HG03103 (cell line): ENCODE data around the gene PARN.

Experiments
- ATAC-seq: cut with Tn5 transposase; IDR thresholded peaks from one replicate; pipeline ENCODE4 v1.9.1; 2021; ENCODE audit warnings: low read depth; ENCODE audit not compliant: unreplicated experiment

PARN gene

DNA sequence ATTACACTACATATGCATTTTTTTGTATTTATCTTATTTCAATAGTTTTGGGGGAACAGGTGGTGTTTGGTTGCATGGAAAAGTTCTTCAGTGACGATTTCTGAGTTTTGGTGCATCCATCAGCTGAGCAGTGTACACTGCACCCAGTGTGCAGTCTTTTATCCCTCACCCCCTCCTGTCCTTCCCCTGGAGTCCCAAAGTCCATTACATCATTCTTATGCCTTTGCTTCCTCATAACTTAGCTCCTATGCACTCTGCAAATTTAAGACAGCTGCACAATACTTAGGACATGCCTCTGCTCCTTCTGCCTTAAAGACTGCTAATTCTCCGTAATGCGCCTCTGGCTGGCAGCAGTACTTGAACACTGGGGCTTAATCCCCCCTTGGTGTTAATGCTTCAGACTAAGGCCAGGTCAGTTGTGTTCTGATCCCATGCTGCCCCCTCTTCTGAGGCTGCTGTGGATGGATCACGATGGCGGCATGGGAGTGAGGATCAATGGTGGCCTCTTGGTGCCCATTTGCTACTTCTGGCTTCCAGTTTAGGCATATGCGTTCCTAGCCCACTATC is 146.2 kb downstream of the PARN start:
- ATAC-seq = no peak

DNA sequence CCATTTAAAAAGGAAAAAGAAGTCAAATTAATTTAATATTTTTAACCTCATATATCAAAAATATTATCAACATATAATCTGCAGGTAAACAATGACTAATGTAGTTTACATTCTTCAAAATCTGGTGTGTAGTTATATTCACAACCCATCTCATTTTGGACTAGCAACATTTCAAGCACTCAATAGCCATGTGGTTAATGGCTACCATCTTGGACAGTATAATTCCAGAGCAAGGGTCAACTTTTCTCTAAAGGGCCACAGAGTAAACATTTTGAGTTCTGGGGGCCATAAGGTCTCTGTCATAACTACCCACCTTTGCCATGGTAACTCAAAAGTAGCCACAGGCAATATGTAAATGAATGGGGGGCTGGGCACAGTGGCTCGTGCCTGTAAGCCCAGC is 153.9 kb downstream of the PARN start:
- no peak for ATAC-seq

DNA sequence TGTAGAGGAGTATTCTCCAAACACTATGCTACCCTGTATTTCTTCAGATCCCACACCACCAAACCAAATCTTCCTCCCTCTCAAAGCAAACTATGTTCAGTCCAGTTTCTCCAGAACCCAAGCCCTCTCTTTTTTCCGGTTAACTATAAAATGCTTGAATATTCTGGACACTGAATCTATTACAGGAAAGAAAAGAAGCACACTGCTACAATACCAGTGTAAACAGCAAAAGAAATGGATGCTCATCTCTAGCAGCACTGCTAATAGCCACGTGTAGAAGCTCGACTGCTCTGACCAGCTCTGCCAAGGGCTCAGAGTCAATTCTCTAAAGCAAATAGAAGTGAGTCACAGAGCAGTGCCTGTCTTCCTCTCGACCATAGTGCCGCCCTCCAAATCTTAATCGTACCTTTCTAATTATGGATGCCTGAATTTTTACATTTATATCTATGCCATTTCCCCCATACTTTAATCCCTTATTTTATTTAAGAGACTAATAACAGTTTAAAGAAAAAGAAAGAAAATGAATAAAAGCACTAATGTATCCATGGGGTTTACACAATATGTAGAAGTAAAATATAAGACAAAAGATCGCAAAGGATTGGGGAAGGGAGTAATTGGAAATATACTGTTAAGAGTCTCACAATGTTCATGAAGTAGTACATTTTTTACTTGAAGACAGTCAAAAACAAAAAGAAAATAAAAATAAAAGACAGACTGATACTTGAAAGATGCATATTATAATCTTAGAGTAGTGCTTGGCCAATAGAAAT is 154.5 kb downstream of the PARN start:
- ATAC-seq = no peak

DNA sequence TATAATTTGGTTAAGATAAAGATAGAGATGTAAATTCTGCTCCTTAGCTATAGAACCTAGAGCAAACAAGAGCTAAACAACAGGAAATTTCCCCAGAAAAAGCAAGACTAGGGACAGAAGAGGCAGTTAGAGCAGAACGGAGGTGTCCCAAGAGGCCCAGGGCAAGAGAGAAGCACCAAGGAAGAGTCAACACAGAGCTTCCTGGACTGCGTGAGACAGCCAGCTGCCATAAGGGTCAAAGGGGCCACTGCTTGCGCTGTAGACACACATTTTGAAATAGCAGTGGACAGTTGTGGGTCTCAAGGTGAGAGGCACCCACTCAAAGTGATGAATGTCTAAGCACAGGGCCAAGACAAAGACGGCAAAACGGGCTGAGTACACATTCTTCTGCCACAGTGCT is 156.6 kb downstream of the PARN start:
- no peak for ATAC-seq

DNA sequence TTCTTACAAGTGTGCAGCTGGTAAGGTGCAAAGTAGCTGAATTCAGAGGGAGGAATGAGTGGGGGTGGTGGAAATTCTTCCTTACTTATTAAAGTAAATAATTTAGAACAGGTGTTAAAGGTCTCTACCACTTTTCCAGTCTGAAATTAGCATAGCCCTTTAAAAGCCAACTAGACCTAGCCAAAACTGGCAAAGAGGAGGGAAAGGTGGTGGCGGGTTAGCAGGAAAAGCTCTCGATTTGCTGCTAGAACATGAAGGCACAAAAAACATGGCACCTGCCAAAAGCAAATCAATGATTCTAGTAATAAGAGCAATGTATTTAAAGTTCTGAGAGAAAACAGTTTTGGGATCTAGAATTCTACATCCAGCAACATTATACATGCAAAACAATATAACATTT is 157.7 kb downstream of the PARN start:
- no peak for ATAC-seq

DNA sequence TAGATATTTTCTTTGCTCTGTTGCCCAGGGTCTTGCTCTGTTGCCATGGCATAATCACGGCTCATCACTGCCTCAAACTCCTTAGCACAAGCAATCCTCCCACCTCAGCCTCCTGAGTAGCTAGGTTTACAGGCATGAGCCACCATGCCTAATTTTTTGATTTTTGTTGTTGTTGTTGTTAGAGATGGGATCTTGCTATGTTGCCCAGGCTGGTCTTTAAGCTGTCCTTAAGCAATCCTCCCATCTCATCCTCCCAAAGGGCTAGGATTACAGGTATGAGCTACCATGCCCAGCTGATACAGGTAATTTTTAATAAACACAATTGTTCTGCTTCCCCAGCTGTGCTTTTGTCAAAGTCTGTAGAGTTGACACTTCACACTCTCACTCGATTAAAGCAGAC is 159.3 kb downstream of the PARN start:
- ATAC-seq = no peak

DNA sequence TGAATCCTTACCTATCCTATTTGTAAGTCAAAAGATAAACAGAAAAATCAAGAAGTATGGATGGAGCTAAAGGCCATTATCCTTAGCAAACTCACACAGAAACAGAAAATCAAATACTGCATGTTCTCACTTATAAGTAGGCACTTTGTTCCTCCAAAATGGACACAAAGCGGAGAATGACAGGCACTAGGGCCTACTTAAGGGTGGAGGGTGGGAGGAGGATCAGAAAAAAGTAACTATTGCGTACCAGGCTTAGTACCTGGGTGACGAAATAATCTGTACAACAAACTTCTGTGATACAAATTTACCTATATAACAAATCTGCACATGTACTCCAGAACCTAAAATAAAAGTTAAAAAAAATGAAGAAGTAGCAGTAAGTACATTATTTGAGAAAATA is 164.3 kb downstream of the PARN start:
- ATAC-seq = no peak

DNA sequence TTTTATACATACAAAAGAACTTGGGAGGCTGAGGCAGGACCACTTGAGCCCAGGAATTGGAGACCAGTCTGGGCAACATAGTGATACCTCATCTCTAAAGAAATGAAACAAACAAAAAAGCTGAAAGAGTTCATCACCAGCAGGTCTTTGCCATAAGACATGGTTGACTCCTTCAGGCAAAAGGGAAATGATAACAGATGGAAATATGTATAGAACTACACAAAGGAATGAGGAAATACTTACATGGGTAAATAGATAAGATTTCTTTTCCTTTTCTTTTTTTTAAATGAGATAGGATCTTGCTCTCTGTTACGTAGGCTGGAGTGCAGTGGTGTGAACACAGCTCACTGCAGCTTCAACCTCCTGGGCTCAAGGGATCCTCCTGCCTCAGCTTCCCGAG is 165.3 kb downstream of the PARN start:
- no peak for ATAC-seq

DNA sequence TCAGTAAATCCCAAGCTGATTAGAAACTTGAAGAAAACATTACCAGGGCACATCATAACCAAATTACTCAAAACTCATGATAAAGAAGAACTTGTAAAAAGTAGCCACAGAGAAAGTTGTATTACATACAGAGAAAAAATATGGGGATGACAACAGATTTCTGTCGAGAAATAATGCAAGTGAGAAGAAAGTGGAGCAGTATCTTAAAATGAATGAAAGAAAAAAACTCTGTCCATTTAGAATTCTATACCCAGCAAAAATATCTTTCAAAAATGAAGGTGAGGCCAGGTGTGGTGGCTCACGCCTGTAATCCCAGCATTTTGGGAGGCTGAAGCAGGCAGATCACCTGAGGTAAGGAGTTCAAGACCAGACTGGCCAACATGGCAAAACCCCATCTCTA is 165.9 kb downstream of the PARN start:
- ATAC-seq = no peak

DNA sequence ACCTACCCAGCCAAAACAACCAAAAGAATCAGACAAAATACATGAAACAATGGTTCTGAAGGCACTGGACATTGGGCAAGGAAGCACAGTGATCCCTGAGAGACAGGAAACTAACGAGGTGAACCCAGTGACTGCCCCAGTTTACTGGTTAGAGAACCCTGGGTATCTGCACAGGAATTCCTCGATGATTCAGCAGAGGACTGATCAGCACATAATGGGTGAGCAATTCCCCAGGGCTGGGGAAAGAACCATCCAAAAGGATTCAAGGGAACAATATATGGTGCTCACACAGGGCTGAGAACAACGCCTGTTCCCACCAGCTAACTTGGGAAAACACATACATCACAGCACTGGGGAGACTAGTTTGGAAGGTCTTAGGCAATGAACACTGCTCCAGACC is 167.2 kb downstream of the PARN start:
- ATAC-seq = no peak

DNA sequence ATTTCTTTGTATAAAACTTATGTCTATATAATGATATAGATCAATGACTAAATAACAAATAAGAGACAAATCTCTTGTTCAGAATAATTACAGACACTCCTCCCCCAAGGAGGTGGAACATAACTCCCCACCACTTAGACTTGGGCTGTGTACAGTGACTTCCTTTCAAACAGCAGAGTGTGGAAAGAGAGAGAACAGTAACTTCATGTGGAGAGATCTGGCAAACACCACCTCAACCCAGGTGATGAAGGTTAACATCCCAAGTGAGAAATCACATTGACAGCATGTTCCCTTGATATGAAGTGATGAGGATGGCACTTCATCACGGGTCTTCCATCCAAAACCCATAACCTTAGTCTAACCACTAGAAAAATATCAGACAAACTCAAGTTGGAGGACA is 169.3 kb downstream of the PARN start:
- ATAC-seq = no peak

DNA sequence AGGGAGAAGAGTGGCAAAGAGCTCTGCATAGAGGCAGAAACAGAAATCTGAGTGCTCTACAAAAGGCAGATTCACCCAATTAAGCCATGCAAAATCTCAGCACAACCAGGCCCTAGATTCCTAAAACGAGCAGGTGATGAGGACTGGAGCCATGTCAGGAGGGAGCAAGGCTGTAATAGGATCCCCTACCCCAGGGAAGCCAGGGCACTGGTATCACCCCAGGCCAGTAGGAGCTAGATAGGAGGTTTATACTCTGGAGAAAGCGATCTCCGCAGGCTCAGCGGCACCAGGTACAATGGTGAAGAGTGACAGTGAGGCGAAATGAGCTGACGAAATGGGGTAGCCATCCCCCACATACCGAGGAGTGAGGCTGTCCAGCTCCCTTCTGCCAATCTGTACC is 171.5 kb downstream of the PARN start:
- no peak for ATAC-seq

DNA sequence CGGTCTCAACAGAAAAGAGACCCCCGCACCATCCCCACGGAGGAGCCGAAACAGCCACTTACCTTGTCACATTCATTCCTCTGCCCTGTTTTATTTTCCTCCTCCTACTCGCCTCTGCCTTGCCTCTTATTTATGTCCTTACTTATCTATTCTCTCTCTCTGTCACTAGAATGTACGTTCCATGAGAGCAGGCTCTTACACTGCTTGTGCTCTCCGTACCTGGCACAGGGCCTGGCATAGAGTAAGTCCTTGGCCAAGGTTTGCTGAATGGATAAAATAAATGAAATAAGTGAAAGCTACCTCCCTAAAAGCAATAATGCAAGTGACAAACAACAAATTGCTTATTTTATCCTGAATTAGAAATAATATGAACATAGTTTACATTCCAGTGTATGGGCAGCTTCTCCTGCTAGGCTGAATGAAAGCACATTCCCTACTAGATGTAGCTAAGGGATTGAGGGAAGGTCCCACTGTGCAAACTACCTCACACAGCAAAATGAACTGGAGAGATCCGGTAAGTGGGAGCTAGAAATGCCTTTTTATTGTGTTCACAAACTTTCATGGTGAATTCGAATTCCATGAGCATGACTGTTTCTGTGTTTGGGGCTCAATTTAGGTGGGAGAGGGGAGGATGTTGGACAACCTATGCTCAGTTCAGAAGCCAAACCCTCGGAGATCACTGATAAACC is 173.1 kb downstream of the PARN start:
- ATAC-seq = no peak

DNA sequence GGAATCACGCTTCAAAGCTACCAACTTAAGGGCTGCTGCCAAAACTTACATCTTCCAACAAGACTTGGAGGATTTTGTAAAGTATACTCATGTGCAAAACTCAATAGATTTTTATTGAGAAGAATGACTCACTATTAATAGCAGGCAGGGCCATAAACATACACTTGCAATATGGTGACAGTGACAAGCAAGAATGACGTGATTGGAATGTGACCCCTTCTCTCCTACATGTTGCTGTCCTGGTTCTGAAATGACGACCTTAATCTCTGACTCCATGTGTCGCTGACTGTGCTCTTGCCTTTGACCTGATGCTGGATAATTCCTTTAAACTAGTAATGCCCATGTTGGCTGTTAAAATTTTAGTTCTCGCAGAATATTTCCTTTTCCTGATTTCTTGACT is 174.5 kb downstream of the PARN start:
- no peak for ATAC-seq

DNA sequence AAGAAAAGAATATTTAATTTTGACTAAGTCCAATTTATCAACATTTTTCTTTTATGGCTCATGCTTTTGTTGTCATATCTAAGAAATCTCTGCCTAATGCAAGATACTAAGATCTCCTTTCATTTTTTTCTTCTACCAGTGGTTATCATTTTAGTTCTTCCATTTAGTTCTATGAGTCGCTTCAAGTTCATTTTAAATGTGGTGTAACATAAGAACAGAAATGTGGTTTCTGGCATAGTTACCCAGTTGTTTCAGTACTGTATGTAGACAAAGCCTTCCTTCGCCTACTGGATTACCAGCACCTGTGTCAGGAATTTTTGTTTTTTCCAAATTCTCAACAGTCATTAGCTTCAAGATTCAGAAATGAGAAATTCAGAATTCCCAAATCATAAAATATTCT is 175.7 kb downstream of the PARN start:
- ATAC-seq = no peak

DNA sequence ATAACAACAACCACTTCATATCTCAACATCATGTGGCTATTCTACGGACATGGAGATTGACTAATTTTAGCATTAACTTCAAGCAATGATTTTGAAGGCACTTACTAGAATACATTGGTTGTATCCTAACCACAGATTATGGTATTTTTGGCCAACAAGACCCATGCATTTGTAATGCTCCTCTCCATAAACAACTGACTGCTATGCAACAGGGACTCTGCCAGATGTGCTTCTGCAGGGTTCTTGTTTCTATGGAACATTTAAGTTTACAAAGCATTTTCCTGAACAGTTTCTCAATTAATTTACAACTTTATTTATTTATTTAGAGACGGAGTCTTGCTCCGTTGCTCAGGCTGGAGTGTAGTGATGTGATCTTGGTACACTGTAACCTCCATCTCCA is 178.0 kb downstream of the PARN start:
- no peak for ATAC-seq

DNA sequence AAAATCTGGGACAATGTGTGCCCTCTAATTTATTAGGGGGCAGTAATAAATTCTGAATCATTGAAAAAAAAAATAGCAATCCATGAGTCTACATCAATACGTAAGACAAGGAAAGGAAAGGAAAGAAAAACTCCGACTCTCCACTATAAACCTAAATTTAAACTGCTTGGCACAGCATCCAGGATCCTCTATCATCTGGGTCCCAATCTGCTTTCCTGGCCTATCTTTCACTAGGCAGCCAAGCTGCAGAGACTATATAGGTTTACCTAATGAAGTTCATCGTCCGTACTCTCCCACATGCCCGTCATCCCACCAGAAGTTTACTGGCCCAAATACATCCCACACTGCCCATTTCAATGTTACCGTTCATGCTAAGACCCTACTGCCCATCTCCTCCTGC is 179.2 kb downstream of the PARN start:
- ATAC-seq = no peak

DNA sequence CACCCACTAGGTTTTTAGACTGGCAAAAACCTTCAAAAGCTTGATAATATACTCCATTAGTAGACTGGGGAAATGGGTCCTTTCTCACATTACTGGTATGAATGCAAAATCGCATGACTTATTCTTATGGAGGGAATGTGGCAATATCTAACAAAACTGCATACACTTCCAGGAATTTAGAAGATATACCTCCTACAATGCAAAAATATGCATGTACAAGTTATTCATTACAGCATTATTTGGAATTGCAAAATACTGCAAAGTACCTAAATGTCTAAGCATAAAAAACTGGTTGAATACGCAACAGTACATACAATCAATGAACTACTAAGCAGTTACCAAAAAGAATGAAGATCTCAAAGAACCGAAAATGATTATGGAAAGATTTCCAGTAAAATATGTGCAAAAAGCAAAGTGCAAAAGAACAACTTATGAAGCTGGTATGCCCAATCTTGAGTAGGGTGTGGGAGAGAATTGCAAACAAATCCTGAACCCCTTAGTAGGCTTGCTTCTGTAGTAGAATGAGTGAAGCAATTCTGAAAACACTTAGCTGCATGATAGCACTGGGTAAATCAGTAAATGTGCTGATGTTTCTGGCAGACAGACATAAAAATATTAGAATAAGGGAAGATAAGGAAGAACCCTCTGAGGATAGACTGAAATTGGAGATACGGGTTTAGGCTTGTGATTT is 180.1 kb downstream of the PARN start:
- no peak for ATAC-seq

DNA sequence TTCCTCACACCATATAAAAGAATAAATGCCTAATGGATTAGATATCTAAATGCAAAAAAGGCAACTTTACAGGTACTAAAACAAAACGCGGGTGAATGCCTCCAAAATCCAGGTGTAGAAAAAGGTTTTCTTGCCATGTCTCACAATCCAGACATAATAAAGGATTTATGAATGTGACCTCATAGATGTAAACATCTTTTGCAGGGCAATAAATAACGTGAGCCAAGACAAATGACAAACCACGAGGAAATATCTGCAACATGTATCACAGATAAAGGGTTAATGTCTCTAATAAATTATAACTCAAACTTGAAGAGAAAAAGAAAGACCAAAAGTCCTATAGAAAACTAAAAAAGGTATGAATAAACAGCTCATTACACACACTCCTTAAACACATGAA is 180.7 kb downstream of the PARN start:
- no peak for ATAC-seq

DNA sequence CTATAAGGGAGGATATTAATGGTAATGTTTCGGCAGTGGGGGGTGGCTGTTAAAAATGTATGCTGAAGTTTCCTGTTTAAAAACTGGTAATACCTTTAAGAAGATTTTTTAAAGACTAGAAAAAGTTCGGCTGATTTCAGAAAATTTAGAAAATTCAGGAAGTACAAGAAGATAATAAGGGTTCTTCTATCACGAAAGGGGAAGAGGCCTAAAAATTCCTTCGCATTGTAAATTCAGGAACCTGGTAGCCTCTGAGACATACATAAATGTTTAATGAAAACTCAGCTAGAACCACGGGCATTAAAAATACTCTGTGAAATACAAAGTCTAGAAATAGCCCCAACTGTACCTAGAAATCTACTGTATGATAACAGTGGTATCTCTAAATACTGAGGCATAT is 181.2 kb downstream of the PARN start:
- ATAC-seq = no peak

DNA sequence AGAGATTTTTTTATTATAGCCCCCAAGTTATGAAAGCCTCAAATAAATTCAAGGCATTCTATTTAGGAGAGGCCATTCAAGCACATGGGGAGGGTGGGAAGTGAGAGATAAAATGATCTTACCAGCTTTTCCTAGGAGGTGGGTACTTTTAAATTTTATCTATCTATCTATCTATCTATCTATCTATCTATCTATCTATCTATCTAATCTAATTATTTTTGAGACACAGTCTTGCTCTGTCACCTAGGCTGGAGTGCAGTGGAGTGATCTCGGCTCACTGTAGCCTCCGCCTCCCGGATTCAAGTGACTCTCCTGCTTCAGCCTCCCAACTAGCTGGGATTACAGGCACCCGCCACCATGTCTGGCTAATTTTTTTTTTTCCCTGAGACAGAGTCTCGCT is 182.3 kb downstream of the PARN start:
- no peak for ATAC-seq

DNA sequence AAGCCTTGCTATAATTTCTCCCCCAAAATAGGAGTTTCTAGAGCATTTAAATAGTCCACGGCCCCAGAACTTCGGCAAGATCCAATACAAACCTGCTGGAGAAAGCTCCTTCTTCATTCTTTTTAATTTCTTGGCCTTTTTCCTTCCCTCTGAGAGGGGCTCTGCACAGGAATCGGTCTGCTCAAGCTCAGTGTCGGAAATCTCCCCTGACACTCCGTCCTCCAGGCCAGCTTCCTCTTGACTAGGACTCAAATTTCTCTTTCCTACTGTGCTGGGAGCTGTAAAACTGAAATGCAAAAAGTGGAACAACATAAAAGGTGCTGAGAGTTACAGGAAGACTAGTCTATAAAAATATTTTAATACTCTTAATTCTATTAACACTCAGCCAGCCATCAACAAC is 183.3 kb downstream of the PARN start:
- no peak for ATAC-seq
